ENCODE data around the gene HCFC1.
"Not testable (repeated sequence)": the region's sequence is repeated elsewhere in the genome, so short reads cannot be mapped to it uniquely, and the experiment has no call there.

The HCFC1 gene

GRCh38 chrX:154006947-154007346 is 35.3 kb upstream of the HCFC1 start:
- no peak for DNase-seq

GRCh38 chrX:154004315-154004714 is 32.7 kb upstream of the HCFC1 start:
- no peak for DNase-seq

GRCh38 chrX:154002215-154002719 is 30.6 kb upstream of the HCFC1 start:
- DNase-seq, result peak; percentile 22 to 44

- no peak for DNase-seq
These were observed 28.4 kb upstream of the HCFC1 start for GRCh38 chrX:154000051-154000450.

GRCh38 chrX:153999359-154000037 is 27.9 kb upstream of the HCFC1 start:
- no peak for DNase-seq

- DNase-seq, result no peak
These were observed 23.9 kb upstream of the HCFC1 start for GRCh38 chrX:153995504-153995903.

- not testable (repeated sequence) for DNase-seq
These were observed 22.8 kb upstream of the HCFC1 start for GRCh38 chrX:153994398-153994797.

GRCh38 chrX:153993978-153994377 is 22.4 kb upstream of the HCFC1 start:
- no peak for DNase-seq

- no peak for DNase-seq
These were observed 21.5 kb upstream of the HCFC1 start for GRCh38 chrX:153993079-153993478.

- DNase-seq, result no peak
These were observed 20.6 kb upstream of the HCFC1 start for GRCh38 chrX:153992180-153992579.

- DNase-seq, result no peak
These were observed 19.5 kb upstream of the HCFC1 start for GRCh38 chrX:153991013-153991580.

GRCh38 chrX:153989973-153990655 is 18.5 kb upstream of the HCFC1 start:
- DNase-seq, result no peak

GRCh38 chrX:153988493-153988892 is 16.9 kb upstream of the HCFC1 start:
- no peak for DNase-seq

- peak in 1 of 2 donors; percentile 38 for DNase-seq
These were observed 12.9 kb upstream of the HCFC1 start for GRCh38 chrX:153984351-153985178.

- no peak for DNase-seq
These were observed 11.7 kb upstream of the HCFC1 start for GRCh38 chrX:153983321-153983801.

GRCh38 chrX:153981771-153982533 is 10.3 kb upstream of the HCFC1 start:
- peak; percentile 50 to 60 for DNase-seq

- DNase-seq, result no peak
These were observed 9.6 kb upstream of the HCFC1 start for GRCh38 chrX:153981231-153981630.

- DNase-seq, result peak in 1 of 2 donors; percentile 28
These were observed 8.8 kb upstream of the HCFC1 start for GRCh38 chrX:153980394-153980793.

GRCh38 chrX:153974726-153975286 is 3.2 kb upstream of the HCFC1 start:
- DNase-seq, result no peak

GRCh38 chrX:153974003-153974725 is 2.5 kb upstream of the HCFC1 start:
- no peak for DNase-seq
